Stomach (tissue), 9 donors: Measurements from ENCODE around the gene FZD2. TPM values are rescaled to one million over a fixed set of nuclear protein-coding genes. Genes with fewer than 3 reads are reported as not detected.

Experiments used
- DNase-seq, 2 donors: peaks; one replicate each; pipeline versions ENCODE4 v3.0.0 to v3.0.0-alpha.2; 2013 to 2019
- H3K27ac ChIP-seq, 5 donors: fragments of 200-600 bp in 4 of 5; sonication (generic) in 4 of 5; one replicate each; pipeline ENCODE4 v1.5.1; 2013 to 2019; ENCODE audit warnings: mild to moderate bottlenecking in 1 of 5, moderate library complexity in 1 of 5
- H3K27me3 ChIP-seq, 3 donors: fragments of 200-600 bp; sonication (generic); one replicate each; pipeline ENCODE4 v1.5.1; 2017 to 2019; ENCODE audit warnings: mixed run types in 1 of 3
- H3K36me3 ChIP-seq, 4 donors: fragments of 200-600 bp; sonication (generic); 1 replicate in 3 of 4; 2 replicates in 1 of 4; pipeline ENCODE4 v1.5.1; 2016 to 2019
- H3K4me1 ChIP-seq, 4 donors: fragments of 200-600 bp; sonication (generic); one replicate each; pipeline ENCODE4 v1.5.1; 2016 to 2019
- H3K4me3 ChIP-seq, 4 donors: fragments of 200-600 bp; sonication (generic) in 3 of 4; one replicate each; pipeline ENCODE4 v1.5.1; 2016 to 2019; ENCODE audit warnings: mild to moderate bottlenecking in 1 of 4
- H3K9me3 ChIP-seq, 4 donors: fragments of 200-600 bp; sonication (generic); one replicate each; pipeline ENCODE4 v1.5.1; 2016 to 2019
- EP300 ChIP-seq: sonication (generic); formaldehyde crosslinking; IDR thresholded peaks from one replicate; pipeline ENCODE4 v1.6.1; 2017; ENCODE audit warnings: antibody characterized with exemption
- POLR2A ChIP-seq, 4 donors: fragments of 450-650 bp; IDR thresholded peaks; one replicate each; pipeline ENCODE4 v1.6.1; 2016; ENCODE audit warnings: antibody characterized with exemption in 4 of 4, control low read depth in 2 of 4, mild to moderate bottlenecking in 1 of 4, moderate library complexity in 1 of 4
- POLR2AphosphoS5 ChIP-seq, 3 donors: sonication (generic); formaldehyde crosslinking; IDR thresholded peaks; one replicate each; pipeline ENCODE4 v1.6.1; 2016; ENCODE audit warnings: antibody characterized with exemption in 3 of 3
- WGBS, 5 donors: extraction: QIAGEN DNeasy Blood & Tissue Kit in 3 of 5; methylation state at CpG; one replicate each; pipeline versions ENCODE4 v1.1.5 to v1.1.7; 2013 to 2018; 5-methylcytosine and 5-hydroxymethylcytosine counted together
- intact Hi-C: fragments of 100-400 bp; cut with DNase I; formaldehyde crosslinking; loops from one replicate; pipeline ENCODE4 v1.15.1; 2023; ENCODE audit warnings: low total_unique reads
- polyA plus RNA-seq, 3 donors: library from polyadenylated mRNA; stranded (reverse); fragments of 200-250 nt; gene quantifications; one replicate each; pipeline ENCODE4 v1.2.3, GENCODE V29; 2013
- total RNA-seq, 5 donors: library from RNA; depleted of rRNA; stranded (reverse); fragments of >200 nt; gene quantifications; one replicate each; pipeline versions ENCODE4 v1.1.0 to v1.2.3, GENCODE V29; 2014 to 2016
- TF ChIP-seq, protein P1 (sequence below), 7 experiments: fragments of 450-650 bp in 4 of 7; fragments of 200-600 bp in 3 of 7; sonication (generic) in 3 of 7; IDR thresholded peaks; one replicate each; pipeline ENCODE4 v1.5.1; 2016 to 2019; ENCODE audit warnings: antibody characterized with exemption in 7 of 7, control low read depth in 2 of 7, mild to moderate bottlenecking in 1 of 7
- donor health status: healthy with polysubstance abuse.
- donor health status: Bipolar disorder and iron deficiency.
- donor health status: healthy.

The FZD2 gene
- total and polyA plus RNA-seq, 8 donors, result 0.31 to 19.3 (median 1.2) TPM; not detected in 2

DNA sequence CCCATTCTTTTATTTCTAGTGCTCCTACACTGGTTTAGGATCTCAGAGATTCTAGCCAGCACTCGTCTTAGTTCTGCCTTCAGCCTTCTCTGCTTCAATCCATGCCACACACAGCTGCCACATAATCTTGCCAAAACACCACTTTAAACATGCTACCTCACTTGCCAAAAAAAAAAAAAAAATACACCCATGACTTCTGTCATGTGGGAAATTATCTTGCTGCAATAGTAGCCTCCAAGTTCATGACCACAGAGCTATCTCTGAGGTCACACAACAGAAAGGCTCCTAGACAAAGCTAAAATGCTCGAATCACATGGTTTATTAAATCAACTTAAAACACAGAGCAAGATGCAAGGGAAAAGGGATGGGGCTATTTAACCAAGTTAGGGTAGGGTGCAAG is 18.1 kb downstream of the FZD2 start:
- no peaks in the 10 kb centered on the region for H3K4me1 ChIP-seq
- no peaks in the 10 kb centered on the region for H3K36me3 ChIP-seq
- no peak for TF ChIP-seq EP300
- no peak for TF ChIP-seq POLR2A (IDR thresholded peaks at IDR 0.05)
- TF ChIP-seq POLR2AphosphoS5 (IDR thresholded peaks at IDR 0.05), result no peak
- TF ChIP-seq, protein P1, sequence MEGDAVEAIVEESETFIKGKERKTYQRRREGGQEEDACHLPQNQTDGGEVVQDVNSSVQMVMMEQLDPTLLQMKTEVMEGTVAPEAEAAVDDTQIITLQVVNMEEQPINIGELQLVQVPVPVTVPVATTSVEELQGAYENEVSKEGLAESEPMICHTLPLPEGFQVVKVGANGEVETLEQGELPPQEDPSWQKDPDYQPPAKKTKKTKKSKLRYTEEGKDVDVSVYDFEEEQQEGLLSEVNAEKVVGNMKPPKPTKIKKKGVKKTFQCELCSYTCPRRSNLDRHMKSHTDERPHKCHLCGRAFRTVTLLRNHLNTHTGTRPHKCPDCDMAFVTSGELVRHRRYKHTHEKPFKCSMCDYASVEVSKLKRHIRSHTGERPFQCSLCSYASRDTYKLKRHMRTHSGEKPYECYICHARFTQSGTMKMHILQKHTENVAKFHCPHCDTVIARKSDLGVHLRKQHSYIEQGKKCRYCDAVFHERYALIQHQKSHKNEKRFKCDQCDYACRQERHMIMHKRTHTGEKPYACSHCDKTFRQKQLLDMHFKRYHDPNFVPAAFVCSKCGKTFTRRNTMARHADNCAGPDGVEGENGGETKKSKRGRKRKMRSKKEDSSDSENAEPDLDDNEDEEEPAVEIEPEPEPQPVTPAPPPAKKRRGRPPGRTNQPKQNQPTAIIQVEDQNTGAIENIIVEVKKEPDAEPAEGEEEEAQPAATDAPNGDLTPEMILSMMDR (IDR thresholded peaks at IDR 0.05), result no peak
- WGBS, 5 donors, result 38 to 60% (median 47%) methylated on average over 2 of the region's 2 CpGs
- peaks cover 0 to 15% (median 0%) of the 10 kb centered on the region in 3 donors for H3K27me3 ChIP-seq
- DNase-seq, result no peak
- H3K9me3 ChIP-seq, result no peaks in the 10 kb centered on the region
- no peak overlapping the region for H3K27ac ChIP-seq
- no peak overlapping the region for H3K4me3 ChIP-seq
- intact Hi-C loops, result no loop called here

DNA sequence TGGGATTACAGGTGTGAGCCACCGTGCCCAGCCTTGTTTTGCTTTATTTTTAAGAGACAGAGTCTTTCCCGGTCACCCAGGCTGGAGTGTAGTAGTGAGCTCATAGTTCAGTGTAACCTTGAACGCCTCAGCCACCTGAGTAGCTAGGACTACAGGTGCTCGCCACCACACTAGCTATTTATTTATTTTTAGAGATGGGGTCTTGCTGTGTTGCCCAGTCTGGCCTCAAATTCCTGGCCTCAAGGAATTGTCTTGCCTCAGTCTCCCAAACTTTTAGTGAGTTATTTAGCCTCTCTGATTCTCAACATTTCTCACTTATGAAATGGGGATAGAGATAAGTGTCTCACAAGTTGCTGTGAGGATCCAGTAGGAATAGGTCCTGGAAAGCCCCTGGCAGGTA is 21.7 kb downstream of the FZD2 start:
- no peak for DNase-seq
- H3K27ac ChIP-seq, result no peak overlapping the region
- no peaks in the 10 kb centered on the region for H3K9me3 ChIP-seq
- intact Hi-C loops, result no loop called here
- TF ChIP-seq POLR2A (IDR thresholded peaks at IDR 0.05), result no peak
- TF ChIP-seq POLR2AphosphoS5 (IDR thresholded peaks at IDR 0.05), result no peak
- TF ChIP-seq, protein P1 (IDR thresholded peaks at IDR 0.05), result no peak
- TF ChIP-seq EP300, result no peak
- H3K36me3 ChIP-seq, result no peaks in the 10 kb centered on the region
- WGBS, 5 donors, result 69 to 76% (median 74%) methylated on average over 4 of the region's 4 CpGs
- H3K4me1 ChIP-seq, result no peaks in the 10 kb centered on the region
- H3K27me3 ChIP-seq, result peaks cover 0 to 15% (median 0%) of the 10 kb centered on the region in 3 donors
- no peak overlapping the region for H3K4me3 ChIP-seq

DNA sequence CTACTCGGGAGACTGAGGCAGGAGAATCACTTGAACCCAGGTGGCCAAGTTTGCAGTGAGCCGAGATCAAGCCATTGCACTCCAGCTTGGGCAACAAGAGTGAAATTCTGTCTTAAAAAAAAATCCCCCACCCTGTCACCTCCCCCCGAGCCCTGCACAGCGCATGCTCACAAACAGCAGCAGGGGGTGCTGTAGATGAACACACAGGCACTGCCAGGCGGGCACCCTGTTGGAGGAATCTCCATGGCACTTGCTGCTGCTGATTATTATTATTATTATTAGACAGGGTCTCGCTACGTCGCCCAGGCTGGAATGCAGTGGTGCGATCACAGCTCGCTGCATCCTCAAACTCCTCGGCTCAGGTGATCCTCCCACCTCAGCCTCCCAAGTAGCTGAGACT is 24.6 kb downstream of the FZD2 start:
- Histone ChIP-seq H3K36me3 (no peaks in the 10 kb centered on the region), H3K4me1 (peaks cover 0 to under 1% (median under 1%) of the 10 kb centered on the region in 4 donors), H3K4me3 (no peak overlapping the region), H3K27ac (no peak overlapping the region), H3K27me3 (peaks cover 0 to 15% (median 0%) of the 10 kb centered on the region in 3 donors), H3K9me3 (no peaks in the 10 kb centered on the region)
- TF ChIP-seq POLR2A (IDR thresholded peaks at IDR 0.05), result no peak
- TF ChIP-seq POLR2AphosphoS5 (IDR thresholded peaks at IDR 0.05), result no peak
- no peak for TF ChIP-seq EP300
- TF ChIP-seq, protein P1 (IDR thresholded peaks at IDR 0.05), result no peak
- DNase-seq, result no peak
- intact Hi-C loops, result no loop called here
- WGBS, 5 donors, result 77 to 88% (median 86%) methylated on average over 11 of the region's 11 CpGs

DNA sequence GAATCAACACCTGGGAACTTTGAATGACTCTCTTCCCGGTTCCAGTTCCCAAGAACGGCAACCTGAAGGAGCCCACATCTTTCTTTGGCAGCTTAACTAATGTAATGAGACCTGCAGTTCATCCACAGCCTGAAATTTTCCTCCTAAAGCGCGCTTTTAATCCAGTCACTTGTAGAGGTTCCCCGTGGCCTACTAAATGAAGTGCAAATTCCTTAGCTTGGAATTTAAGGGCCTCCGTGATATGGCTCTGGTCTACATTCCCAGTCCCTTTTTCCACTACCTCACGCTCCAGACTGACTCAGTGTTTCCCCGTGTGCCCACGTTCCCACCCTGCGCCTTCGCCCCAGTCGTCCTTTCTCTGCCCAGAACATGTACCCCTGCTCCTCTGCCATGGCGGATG is 27.2 kb downstream of the FZD2 start:
- H3K27ac ChIP-seq, result peak overlapping the region in 1 of 5 donors; percentile 24
- TF ChIP-seq, protein P1 (IDR thresholded peaks at IDR 0.05), result no peak
- TF ChIP-seq EP300 (no peak), POLR2A (IDR thresholded peaks at IDR 0.05) (no peak), POLR2AphosphoS5 (IDR thresholded peaks at IDR 0.05) (no peak)
- no peaks in the 10 kb centered on the region for H3K9me3 ChIP-seq
- H3K36me3 ChIP-seq, result no peaks in the 10 kb centered on the region
- DNase-seq, result no peak
- intact Hi-C loops, result no loop called here
- peaks cover 0 to 9% (median 0%) of the 10 kb centered on the region in 3 donors for H3K27me3 ChIP-seq
- WGBS, 5 donors, result 76 to 86% (median 79%) methylated on average over 13 of the region's 13 CpGs
- H3K4me3 ChIP-seq, result no peak overlapping the region
- H3K4me1 ChIP-seq, result peaks cover 0 to 10% (median 9%) of the 10 kb centered on the region in 4 donors
